NCI-H2029 (cell line): ENCODE data around the gene SGTB.
"Not testable (repeated sequence)": the region's sequence is repeated elsewhere in the genome, so short reads cannot be mapped to it uniquely, and the experiment has no call there.

ENCODE experiments used
- DNase-seq: peaks from one replicate; lab custom pipeline; 2025; lab: John Stamatoyannopoulos, UW

SGTB gene

GRCh38 chr5:65668696-65669095 lies 53.2 kb downstream of the SGTB start:
- DNase-seq: no peak

GRCh38 chr5:65663804-65664521 lies 57.9 kb downstream of the SGTB start:
- DNase-seq: no peak

- no peak for DNase-seq
Measured at GRCh38 chr5:65654713-65655112, 67.2 kb downstream of the SGTB start.

- no peak for DNase-seq
Measured at GRCh38 chr5:65651144-65651543, 70.8 kb downstream of the SGTB start.

GRCh38 chr5:65647941-65648340 lies 74.0 kb downstream of the SGTB start:
- no peak for DNase-seq

- no peak for DNase-seq
Measured at GRCh38 chr5:65646938-65647337, 75.0 kb downstream of the SGTB start.

GRCh38 chr5:65640240-65640639 lies 81.7 kb downstream of the SGTB start:
- no peak for DNase-seq

GRCh38 chr5:65630981-65631380 lies 90.9 kb downstream of the SGTB start:
- no peak for DNase-seq

GRCh38 chr5:65625743-65626142 lies 96.2 kb downstream of the SGTB start:
- DNase-seq: no peak

- DNase-seq: peak; percentile 91
Measured at GRCh38 chr5:65624571-65625555, 97.0 kb downstream of the SGTB start, which contains the start of the genes SHLD3 and TRAPPC13. Gene SHLD3, plus strand, starts transcription at chr5:65625027. Its CDS starts 4,561 bp downstream, at chr5:65629588. Gene TRAPPC13, plus strand, starts transcription at chr5:65625027. Its CDS starts 34 bp downstream, at chr5:65625061.

- DNase-seq: peak; percentile 91
Measured at GRCh38 chr5:65624025-65624570, 97.8 kb downstream of the SGTB start, which contains the start of gene TRIM23. Gene TRIM23, minus strand, starts transcription at chr5:65624333. Its CDS starts 59 bp downstream, at chr5:65624274.

GRCh38 chr5:65623482-65623881 lies 98.4 kb downstream of the SGTB start:
- DNase-seq: no peak

- not testable (repeated sequence) for DNase-seq
Measured at GRCh38 chr5:65621961-65622360, 99.9 kb downstream of the SGTB start.

- DNase-seq: no peak
Measured at GRCh38 chr5:65620021-65620420, 101.9 kb downstream of the SGTB start.
